Measurements from ENCODE around the gene VWA5B1. TPM values are rescaled to one million over a fixed set of nuclear protein-coding genes. Genes with fewer than 3 reads are reported as not detected.

The VWA5B1 gene
- total RNA-seq, 3 donors from 2014 or later (not counting 1 experiment from before 2014, with no cell fraction given): not detected

GRCh38 chr1:20280906-20281305, 9.8 kb upstream of the VWA5B1 start:
- intact Hi-C loops (cut with micrococcal nuclease): no loop called here
- 79% methylated on average over 6 of the region's 6 CpGs for WGBS (ENCODE audit: insufficient coverage)
- no peak for TF ChIP-seq CTCF (IDR thresholded peaks at IDR 0.05)
- no peaks in the 10 kb centered on the region for H3K36me3 ChIP-seq (ENCODE audit: control insufficient read depth, insufficient read depth, low read length)
- Mint-ChIP-seq H3K36me3 (no peaks in the 10 kb centered on the region), H3K4me3 (no peak overlapping the region), H3K27ac (no peak overlapping the region), H3K9me3 (no peaks in the 10 kb centered on the region), H3K4me1 (no peaks in the 10 kb centered on the region), H3K27me3 (ENCODE audit: low read depth in 2 of 2) (peaks cover 21 to 48% of the 10 kb centered on the region in 2 donors)
- no peaks in the 10 kb centered on the region for H3K4me1 ChIP-seq (ENCODE audit: control insufficient read depth, insufficient read depth, low read length)
- no peak overlapping the region for H3K4me3 ChIP-seq (ENCODE audit: low read length)
- no peak overlapping the region for H3K27ac ChIP-seq (ENCODE audit: low read length)
- no peak for DNase-seq
- no peak for ATAC-seq
- no peaks in the 10 kb centered on the region for H3K27me3 ChIP-seq (ENCODE audit: control insufficient read depth, insufficient read depth, low read length)
- H3K9me3 ChIP-seq (ENCODE audit: control insufficient read depth, insufficient read depth, low read length): no peaks in the 10 kb centered on the region

GRCh38 chr1:20281801-20282200, 8.9 kb upstream of the VWA5B1 start:
- Histone ChIP-seq H3K36me3 (ENCODE audit: control insufficient read depth, insufficient read depth, low read length) (no peaks in the 10 kb centered on the region), H3K4me1 (ENCODE audit: control insufficient read depth, insufficient read depth, low read length) (no peaks in the 10 kb centered on the region), H3K27ac (ENCODE audit: low read length) (no peak overlapping the region), H3K4me3 (ENCODE audit: low read length) (no peak overlapping the region), H3K9me3 (ENCODE audit: control insufficient read depth, insufficient read depth, low read length) (no peaks in the 10 kb centered on the region), H3K27me3 (ENCODE audit: control insufficient read depth, insufficient read depth, low read length) (no peaks in the 10 kb centered on the region)
- H3K9me3 Mint-ChIP-seq: no peaks in the 10 kb centered on the region
- TF ChIP-seq CTCF (IDR thresholded peaks at IDR 0.05): no peak
- ATAC-seq (no peak), DNase-seq (no peak)
- H3K27ac Mint-ChIP-seq: no peak overlapping the region
- H3K27me3 Mint-ChIP-seq (ENCODE audit: low read depth in 2 of 2): peaks cover 19 to 52% of the 10 kb centered on the region in 2 donors
- no peaks in the 10 kb centered on the region for H3K4me1 Mint-ChIP-seq
- H3K36me3 Mint-ChIP-seq: no peaks in the 10 kb centered on the region
- intact Hi-C loops (cut with micrococcal nuclease): no loop called here
- WGBS (ENCODE audit: insufficient coverage): 69% methylated on average over 2 of the region's 2 CpGs
- no peak overlapping the region for H3K4me3 Mint-ChIP-seq

- Mint-ChIP-seq H3K27me3 (ENCODE audit: low read depth in 2 of 2) (peaks cover 21 to 59% of the 10 kb centered on the region in 2 donors), H3K4me3 (no peak overlapping the region), H3K4me1 (no peaks in the 10 kb centered on the region), H3K9me3 (no peaks in the 10 kb centered on the region), H3K27ac (no peak overlapping the region), H3K36me3 (no peaks in the 10 kb centered on the region)
- no peak for TF ChIP-seq CTCF (IDR thresholded peaks at IDR 0.05)
- WGBS (ENCODE audit: insufficient coverage): 65% methylated on average over 5 of the region's 5 CpGs
- Histone ChIP-seq H3K9me3 (ENCODE audit: control insufficient read depth, insufficient read depth, low read length) (no peaks in the 10 kb centered on the region), H3K36me3 (ENCODE audit: control insufficient read depth, insufficient read depth, low read length) (no peaks in the 10 kb centered on the region), H3K4me3 (ENCODE audit: low read length) (no peak overlapping the region), H3K4me1 (ENCODE audit: control insufficient read depth, insufficient read depth, low read length) (no peaks in the 10 kb centered on the region), H3K27me3 (ENCODE audit: control insufficient read depth, insufficient read depth, low read length) (no peaks in the 10 kb centered on the region), H3K27ac (ENCODE audit: low read length) (no peak overlapping the region)
- DNase-seq (no peak), ATAC-seq (no peak)
- intact Hi-C loops (cut with micrococcal nuclease): no loop called here
Observed at GRCh38 chr1:20282533-20282932, 8.1 kb upstream of the VWA5B1 start.

GRCh38 chr1:20284046-20284445, 6.6 kb upstream of the VWA5B1 start:
- Histone ChIP-seq H3K9me3 (ENCODE audit: control insufficient read depth, insufficient read depth, low read length) (no peaks in the 10 kb centered on the region), H3K36me3 (ENCODE audit: control insufficient read depth, insufficient read depth, low read length) (no peaks in the 10 kb centered on the region), H3K4me1 (ENCODE audit: control insufficient read depth, insufficient read depth, low read length) (no peaks in the 10 kb centered on the region), H3K27me3 (ENCODE audit: control insufficient read depth, insufficient read depth, low read length) (no peaks in the 10 kb centered on the region), H3K4me3 (ENCODE audit: low read length) (no peak overlapping the region), H3K27ac (ENCODE audit: low read length) (no peak overlapping the region)
- no peak overlapping the region for H3K27ac Mint-ChIP-seq
- H3K4me1 Mint-ChIP-seq: no peaks in the 10 kb centered on the region
- H3K4me3 Mint-ChIP-seq: no peak overlapping the region
- H3K27me3 Mint-ChIP-seq (ENCODE audit: low read depth in 2 of 2): peaks cover 29 to 65% of the 10 kb centered on the region in 2 donors
- WGBS (ENCODE audit: insufficient coverage): 58% methylated on average over 2 of the region's 2 CpGs
- no peak for DNase-seq
- ATAC-seq: no peak
- intact Hi-C loops (cut with micrococcal nuclease): no loop called here
- H3K36me3 Mint-ChIP-seq: no peaks in the 10 kb centered on the region
- H3K9me3 Mint-ChIP-seq: no peaks in the 10 kb centered on the region
- TF ChIP-seq CTCF (IDR thresholded peaks at IDR 0.05): no peak
